Heart right ventricle (tissue), 16 donors: ENCODE data around the gene UBXN11. TPM values are rescaled to one million over a fixed set of nuclear protein-coding genes. Genes with fewer than 3 reads are reported as not detected.

Experiments
- ATAC-seq, 8 donors: fragments of 200-7000 bp; cut with Tn5 transposase; one replicate each; pipeline ENCODE4 v1.9.1; 2020; ENCODE audit warnings: mild to moderate bottlenecking in 8 of 8, moderate library complexity in 8 of 8, moderate number of reproducible peaks in 1 of 8
- DNase-seq, 2 donors: peaks; one replicate each; pipeline ENCODE4 v3.0.0-alpha.2; 2020
- H3K27ac ChIP-seq, 10 donors: fragments of 200-600 bp; sonication (generic) in 2 of 10; one replicate each; pipeline versions ENCODE4 v1.5.0 to v1.8.0; 2020 to 2022; ENCODE audit warnings: mild to moderate bottlenecking in 3 of 10
- H3K27me3 ChIP-seq, 7 donors: fragments of 200-600 bp; one replicate each; pipeline ENCODE4 v1.8.0; 2021 to 2022; ENCODE audit warnings: mild to moderate bottlenecking in 2 of 7
- H3K36me3 ChIP-seq, 9 donors: fragments of 200-600 bp; sonication (generic) in 1 of 9; one replicate each; pipeline versions ENCODE4 v1.5.0 to v1.8.0; 2020 to 2022; ENCODE audit warnings: mild to moderate bottlenecking in 2 of 9
- H3K4me1 ChIP-seq, 9 donors: fragments of 200-600 bp; sonication (generic) in 1 of 9; one replicate each; pipeline versions ENCODE4 v1.5.0 to v1.8.0; 2020 to 2022; ENCODE audit warnings: mild to moderate bottlenecking in 4 of 9
- H3K4me3 ChIP-seq, 10 donors: fragments of 200-600 bp; sonication (generic) in 2 of 10; one replicate each; pipeline versions ENCODE4 v1.5.0 to v1.8.0; 2020 to 2022; ENCODE audit warnings: mild to moderate bottlenecking in 7 of 10, moderate library complexity in 2 of 10
- H3K9me3 ChIP-seq, 11 donors: fragments of 200-600 bp in 10 of 11; sonication (generic) in 2 of 11; one replicate each; pipeline versions ENCODE4 v1.5.0 to v1.8.0; 2013 to 2022; ENCODE audit warnings: mild to moderate bottlenecking in 2 of 11, control low read depth in 1 of 11, moderate library complexity in 1 of 11
- WGBS, 2 donors: extraction: QIAGEN DNeasy Blood & Tissue Kit; methylation state at CpG; one replicate each; pipeline ENCODE4 v1.1.7; 2013; ENCODE audit warnings: inconsistent platforms in 1 of 2; 5-methylcytosine and 5-hydroxymethylcytosine counted together
- intact Hi-C, 10 donors: fragments of 100-400 bp; cut with DNase I; formaldehyde crosslinking; loops; one replicate each; pipeline versions ENCODE4 v1.11.1 to v1.14.2; 2022
- polyA plus RNA-seq, 2 donors: library from polyadenylated mRNA; stranded (reverse); fragments of 200-250 nt; gene quantifications; one replicate each; pipeline ENCODE4 v1.2.3, GENCODE V29; 2013
- total RNA-seq, 10 donors: library from RNA; stranded (reverse); fragmentation: NEBNext Ultra II Directional in 3 of 10; extraction: Animal tissue kit (Norgen Biotek cat#: 25700) in 3 of 10; gene quantifications; one replicate each; pipeline versions ENCODE4 v1.2.1 to v1.2.4, GENCODE V29; 2021 to 2023
- TF ChIP-seq, protein P1 (sequence below), 9 donors: fragments of 200-600 bp; sonication (generic) in 2 of 9; IDR thresholded peaks; one replicate each; pipeline versions ENCODE4 v1.5.0 to v1.8.0; 2021 to 2022; ENCODE audit warnings: antibody characterized with exemption in 9 of 9, mild to moderate bottlenecking in 5 of 9, moderate library complexity in 1 of 9
- donor health status: Arrhythmogenic right ventricular cardiomyopathy.
- donor health status: ischemic (EF 13 %, LVEDD 7.1; RV severe dilation, severe dysfunction).
- donor health status: healthy with polysubstance abuse.
- donor health status: DM: no; HTN: yes; CAD: no.
- donor health status: DM: no; HTN: no; CAD: no.
- donor health status: ischemic (EF 25% LVEDD 6.9; RV normal size, moderate dysfunction).
- donor health status: ischemic (EF 25% LVEDD 5.7; RV mildly dilated, moderate dysfunction).
- donor health status: healthy.
- donor health status: DM: yes; HTN: yes; CAD: no.
- donor health status: Ischemic cardiomyopathy.
- donor health status: ischemic (EF 35%, LVEDD 5.7; RV mildly dilated, moderate dysfunction).
- donor health status: nonischemic (EF 11% LVEDD 7.7; RV severe dilation, severe dysfunction).
- donor health status: DM: yes; HTN: yes; CAD: no.
- donor health status: PGD.
- donor health status: ischemic (EF 29% LVEDD 5.4; RV normal size, mild dysfunction).
- donor health status: nonischemic (EF 23%, LVEDD 6.1; RV moderate dilation, normal function).

UBXN11 gene
- total and polyA plus RNA-seq, 12 donors: 5.4 to 20.2 (median 8.2) TPM

DNA sequence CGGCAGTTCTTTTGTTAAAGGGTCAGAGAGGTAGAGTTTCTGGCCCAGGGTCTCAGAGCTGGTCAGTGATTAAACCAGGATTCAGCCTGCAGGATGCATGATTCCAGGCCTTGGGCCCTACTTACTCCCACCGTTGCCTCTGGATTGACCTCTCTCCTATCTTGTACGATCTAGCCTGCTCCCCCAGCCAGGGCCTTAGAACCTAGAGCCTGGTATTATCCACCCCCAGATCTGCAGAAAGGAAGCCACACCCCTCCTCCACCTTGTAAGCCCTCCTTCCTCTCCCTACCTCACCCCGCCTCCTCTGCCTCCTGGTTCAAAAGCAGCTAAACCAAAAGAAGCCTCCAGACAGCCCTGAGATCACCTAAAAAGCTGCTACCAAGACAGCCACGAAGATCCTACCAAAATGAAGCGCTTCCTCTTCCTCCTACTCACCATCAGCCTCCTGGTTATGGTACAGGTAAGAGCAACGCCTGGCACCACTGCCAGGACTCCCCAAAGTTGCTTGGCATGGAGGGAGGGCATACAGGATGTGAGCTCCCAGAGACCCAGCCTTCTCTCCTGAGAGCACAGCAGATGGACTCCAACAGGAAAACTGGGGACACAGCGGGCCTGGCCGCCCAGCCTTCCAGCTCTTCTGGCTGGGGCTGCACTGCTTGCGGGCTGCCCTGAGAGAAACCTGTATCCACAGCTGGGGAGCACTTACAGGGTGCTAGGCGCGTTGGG, 11.3 kb upstream of the UBXN11 start, which contains the start of gene CD52:
Gene CD52 (plus strand): TSS at position 347 of the 726 bp plus-strand sequence. CDS start 60 bp downstream, at position 407.
- ATAC-seq (peak in 2 of 8 donors; percentile 6 to 36), DNase-seq (no peak)
- Histone ChIP-seq H3K27me3 (no peaks in the 10 kb centered on the region), H3K4me1 (peaks cover 0 to 81% (median 21%) of the 10 kb centered on the region in 9 donors), H3K4me3 (peak within 1 kb of the TSS in 7 of 10 donors; percentile 5 to 59 (median 12)), H3K27ac (peak within 1 kb of the TSS in 7 of 10 donors; percentile 23 to 89 (median 55)), H3K36me3 (peaks cover 0 to 10% (median 0%) of the 10 kb centered on the region in 9 donors), H3K9me3 (no peaks in the 10 kb centered on the region)
- TF ChIP-seq, protein P1, sequence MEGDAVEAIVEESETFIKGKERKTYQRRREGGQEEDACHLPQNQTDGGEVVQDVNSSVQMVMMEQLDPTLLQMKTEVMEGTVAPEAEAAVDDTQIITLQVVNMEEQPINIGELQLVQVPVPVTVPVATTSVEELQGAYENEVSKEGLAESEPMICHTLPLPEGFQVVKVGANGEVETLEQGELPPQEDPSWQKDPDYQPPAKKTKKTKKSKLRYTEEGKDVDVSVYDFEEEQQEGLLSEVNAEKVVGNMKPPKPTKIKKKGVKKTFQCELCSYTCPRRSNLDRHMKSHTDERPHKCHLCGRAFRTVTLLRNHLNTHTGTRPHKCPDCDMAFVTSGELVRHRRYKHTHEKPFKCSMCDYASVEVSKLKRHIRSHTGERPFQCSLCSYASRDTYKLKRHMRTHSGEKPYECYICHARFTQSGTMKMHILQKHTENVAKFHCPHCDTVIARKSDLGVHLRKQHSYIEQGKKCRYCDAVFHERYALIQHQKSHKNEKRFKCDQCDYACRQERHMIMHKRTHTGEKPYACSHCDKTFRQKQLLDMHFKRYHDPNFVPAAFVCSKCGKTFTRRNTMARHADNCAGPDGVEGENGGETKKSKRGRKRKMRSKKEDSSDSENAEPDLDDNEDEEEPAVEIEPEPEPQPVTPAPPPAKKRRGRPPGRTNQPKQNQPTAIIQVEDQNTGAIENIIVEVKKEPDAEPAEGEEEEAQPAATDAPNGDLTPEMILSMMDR (IDR thresholded peaks at IDR 0.05): no peak
- WGBS, 2 donors: 67 to 70% methylated on average over 12 of the region's 12 CpGs
- intact Hi-C loops: loop anchor here in 2 of 10 donors (5.0 to 10.0 kb wide), 2 partner anchors 45 to 143 kb away; partner anchors contain the start of genes CNKSR1 (in 1 of the 2) and ZNF593OS (in 1 of the 2)

DNA sequence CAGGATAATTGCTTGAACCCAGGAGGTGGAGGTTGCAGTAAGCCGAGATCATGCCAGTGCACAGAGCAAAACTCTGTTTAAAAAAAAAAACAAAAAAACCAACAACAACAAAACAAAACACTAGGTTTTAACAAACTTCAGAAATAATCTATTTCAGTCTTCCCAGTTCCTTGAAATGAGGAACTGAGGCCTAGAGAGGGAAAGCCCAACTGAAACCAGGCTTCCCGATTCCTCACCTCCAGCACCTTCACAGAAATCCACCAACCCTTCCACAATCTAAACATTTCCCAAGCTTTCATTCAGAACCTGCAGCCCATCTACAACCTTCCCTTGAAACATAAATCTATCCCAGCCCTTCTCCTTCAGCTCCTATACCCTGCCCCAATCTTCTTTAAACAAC, 10.7 kb upstream of the UBXN11 start:
- no peak for ATAC-seq

GRCh38 chr1:26315874-26316850, 9.7 kb upstream of the UBXN11 start:
- ATAC-seq: no peak
- 86 to 89% methylated on average over 8 of the region's 8 CpGs for WGBS, 2 donors
- intact Hi-C loops: loop anchor here in 2 of 10 donors (5.0 to 10.0 kb wide), 2 partner anchors 44 to 141 kb away; partner anchors contain the start of genes CNKSR1 (in 1 of the 2) and ZNF593OS (in 1 of the 2)

More for the DNA sequence above, 10.7 kb upstream of the UBXN11 start:
- H3K9me3 ChIP-seq: no peaks in the 10 kb centered on the region
- 87 to 89% methylated on average over 2 of the region's 2 CpGs for WGBS, 2 donors
- no peaks in the 10 kb centered on the region for H3K27me3 ChIP-seq
- intact Hi-C loops: loop anchor here in 2 of 10 donors (5.0 to 10.0 kb wide), 2 partner anchors 45 to 142 kb away; partner anchors contain the start of genes CNKSR1 (in 1 of the 2) and ZNF593OS (in 1 of the 2)
- no peak for DNase-seq
- H3K36me3 ChIP-seq: peaks cover 0 to 4% (median 0%) of the 10 kb centered on the region in 9 donors
- H3K4me1 ChIP-seq: peaks cover 0 to 81% (median 21%) of the 10 kb centered on the region in 9 donors
- H3K27ac ChIP-seq: peak overlapping the region in 5 of 10 donors; percentile 23 to 89 (median 62)
- H3K4me3 ChIP-seq: peak overlapping the region in 1 of 10 donors; percentile 59
- TF ChIP-seq, protein P1 (IDR thresholded peaks at IDR 0.05): no peak

More at GRCh38 chr1:26315874-26316850, 9.7 kb upstream of the UBXN11 start:
- Histone ChIP-seq H3K27me3 (no peaks in the 10 kb centered on the region), H3K27ac (peak overlapping the region in 1 of 10 donors; percentile 89), H3K9me3 (no peaks in the 10 kb centered on the region), H3K4me3 (no peak overlapping the region), H3K4me1 (peaks cover 0 to 73% (median 16%) of the 10 kb centered on the region in 9 donors), H3K36me3 (no peaks in the 10 kb centered on the region)
- DNase-seq: no peak
- TF ChIP-seq, protein P1 (IDR thresholded peaks at IDR 0.05): no peak
